ENCODE measurements around the gene TM7SF3.
"Not testable (repeated sequence)": the region's sequence is repeated elsewhere in the genome, so short reads cannot be mapped to it uniquely, and the experiment has no call there.

Gene TM7SF3

DNA sequence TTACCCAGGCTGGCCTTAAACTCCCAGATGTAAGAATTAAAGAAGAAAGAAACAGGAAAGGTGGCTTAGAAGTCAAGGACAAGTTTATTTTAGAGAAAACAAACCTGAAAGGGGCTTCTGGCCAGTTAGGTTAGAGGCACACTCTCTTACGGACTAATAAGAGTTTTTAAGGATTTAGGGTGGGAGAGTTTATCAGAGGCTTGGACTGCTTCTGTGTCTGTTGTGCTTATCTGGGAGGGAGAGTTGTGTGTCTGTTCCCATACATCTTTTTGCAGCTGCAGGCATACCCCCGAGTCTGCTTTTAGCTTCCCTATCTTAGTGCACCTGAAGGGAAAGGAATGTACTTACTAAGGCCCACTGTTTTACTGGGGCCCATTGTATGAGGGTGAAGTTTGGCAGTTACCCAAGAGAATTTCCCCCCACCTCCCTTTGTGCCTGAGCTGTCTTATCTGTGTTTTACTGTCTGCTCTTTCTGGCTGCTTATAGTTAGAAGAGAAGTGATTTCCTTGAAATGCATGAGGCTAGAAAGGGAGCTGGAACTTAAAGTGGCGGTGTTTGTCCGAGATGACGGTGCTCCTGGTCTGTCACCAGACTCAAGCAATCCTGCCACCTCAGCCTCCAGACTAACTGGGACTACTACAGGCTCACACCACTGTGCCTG lies 3.1 kb upstream of the TM7SF3 start:
- not testable (repeated sequence) for H3K36me3 ChIP-seq (ENCODE audit: control insufficient read depth in 5 of 5, insufficient read depth in 5 of 5, low read length in 5 of 5)
- H3K4me1 ChIP-seq (ENCODE audit: control insufficient read depth in 5 of 5, insufficient read depth in 5 of 5, low read length in 5 of 5) = peaks cover 0 to 31% (median 26%) of the 10 kb centered on the region in 5 donors

DNA sequence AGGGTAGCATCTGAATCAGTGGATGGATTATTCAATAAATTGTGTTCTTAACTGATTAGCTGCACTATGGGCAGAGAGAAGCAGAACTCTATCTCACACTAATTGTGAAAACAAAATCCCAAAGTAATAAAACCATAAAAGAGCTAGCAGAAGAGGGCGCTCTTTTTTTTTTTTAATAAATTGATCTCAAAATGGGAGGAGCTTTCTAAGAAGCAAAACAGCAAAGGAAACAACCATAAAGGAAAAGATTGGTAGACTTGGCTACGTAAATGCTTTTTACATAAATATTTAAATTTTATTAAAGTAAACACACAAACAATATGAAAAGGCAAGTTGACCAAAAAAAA lies 1.5 kb upstream of the TM7SF3 start:
- no peaks in the 10 kb centered on the region for H3K36me3 ChIP-seq (ENCODE audit: control insufficient read depth in 5 of 5, insufficient read depth in 5 of 5, low read length in 5 of 5)
- H3K9ac ChIP-seq (ENCODE audit: low read length in 5 of 5) = no peak overlapping the region
- no peaks in the 10 kb centered on the region for H3K9me3 ChIP-seq (ENCODE audit: control insufficient read depth in 5 of 5, low read length in 5 of 5)
- H3K4me1 ChIP-seq (ENCODE audit: control insufficient read depth in 5 of 5, insufficient read depth in 5 of 5, low read length in 5 of 5) = peaks cover 0 to 31% (median 28%) of the 10 kb centered on the region in 5 donors
- H3K4me3 ChIP-seq (ENCODE audit: low read depth in 1 of 5, low read length in 5 of 5) = no peak overlapping the region
- H3K27ac ChIP-seq (ENCODE audit: low read depth, low read length) = peak overlapping the region; percentile 95
- no peaks in the 10 kb centered on the region for H3K27me3 ChIP-seq (ENCODE audit: control insufficient read depth in 5 of 5, insufficient read depth in 4 of 5, low read length in 5 of 5)

More for the DNA sequence above, 3.1 kb upstream of the TM7SF3 start:
- H3K4me3 ChIP-seq (ENCODE audit: low read depth in 1 of 5, low read length in 5 of 5); H3K9ac ChIP-seq (ENCODE audit: low read length in 5 of 5); H3K27me3 ChIP-seq (ENCODE audit: control insufficient read depth in 5 of 5, insufficient read depth in 4 of 5, low read length in 5 of 5); H3K9me3 ChIP-seq (ENCODE audit: control insufficient read depth in 5 of 5, low read length in 5 of 5); H3K27ac ChIP-seq (ENCODE audit: low read depth, low read length): not testable (repeated sequence)

DNA sequence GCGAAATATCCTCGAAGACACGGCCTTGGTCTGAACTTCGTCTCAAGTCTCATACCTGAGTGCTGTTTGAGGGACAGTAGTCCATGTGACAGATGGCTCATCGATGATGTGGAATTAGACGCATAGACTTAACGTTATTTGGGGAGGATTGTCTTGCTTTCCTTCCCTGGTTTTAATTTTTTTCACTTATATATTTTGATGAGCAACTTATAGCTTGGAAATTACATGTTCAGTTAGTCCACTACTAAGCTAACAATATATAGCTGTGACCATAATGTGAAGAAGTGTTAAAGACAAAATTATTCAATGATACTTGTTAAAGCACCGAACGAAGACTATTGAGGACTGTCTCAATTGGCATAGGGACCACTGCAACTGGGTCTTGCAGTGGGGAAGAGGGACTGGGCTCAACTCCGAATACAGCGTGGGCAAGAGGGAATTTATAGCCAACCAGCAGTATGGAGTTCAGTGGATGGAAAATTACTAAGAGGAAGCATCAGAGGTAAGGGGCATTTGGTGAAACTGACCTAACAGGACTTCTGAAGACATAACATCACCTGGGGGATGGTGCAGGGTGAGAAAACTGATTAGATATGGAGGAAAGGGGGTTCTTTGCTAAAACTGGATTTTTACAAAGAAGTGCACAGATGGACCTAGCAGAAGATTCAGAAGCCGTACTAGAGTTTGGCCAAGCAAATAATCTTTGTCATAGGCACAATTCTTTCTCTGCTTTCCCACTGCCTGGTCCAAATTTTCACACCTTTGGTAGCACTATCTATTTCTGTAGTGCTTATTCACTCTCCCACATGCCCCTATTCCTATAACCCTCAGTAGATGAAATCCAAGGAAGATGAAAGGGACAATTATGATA lies 910 bp upstream of the TM7SF3 start:
- peak overlapping the region; percentile 79 to 95 (median 94) for H3K4me3 ChIP-seq (ENCODE audit: low read depth in 1 of 5, low read length in 5 of 5)
- H3K9me3 ChIP-seq (ENCODE audit: control insufficient read depth in 5 of 5, low read length in 5 of 5) = no peaks in the 10 kb centered on the region
- peak overlapping the region; percentile 80 to 93 (median 83) for H3K9ac ChIP-seq (ENCODE audit: low read length in 5 of 5)
- no peaks in the 10 kb centered on the region for H3K36me3 ChIP-seq (ENCODE audit: control insufficient read depth in 5 of 5, insufficient read depth in 5 of 5, low read length in 5 of 5)
- H3K4me1 ChIP-seq (ENCODE audit: control insufficient read depth in 5 of 5, insufficient read depth in 5 of 5, low read length in 5 of 5) = peaks cover 0 to 31% (median 28%) of the 10 kb centered on the region in 5 donors
- peak overlapping the region; percentile 95 for H3K27ac ChIP-seq (ENCODE audit: low read depth, low read length)
- no peaks in the 10 kb centered on the region for H3K27me3 ChIP-seq (ENCODE audit: control insufficient read depth in 5 of 5, insufficient read depth in 4 of 5, low read length in 5 of 5)

DNA sequence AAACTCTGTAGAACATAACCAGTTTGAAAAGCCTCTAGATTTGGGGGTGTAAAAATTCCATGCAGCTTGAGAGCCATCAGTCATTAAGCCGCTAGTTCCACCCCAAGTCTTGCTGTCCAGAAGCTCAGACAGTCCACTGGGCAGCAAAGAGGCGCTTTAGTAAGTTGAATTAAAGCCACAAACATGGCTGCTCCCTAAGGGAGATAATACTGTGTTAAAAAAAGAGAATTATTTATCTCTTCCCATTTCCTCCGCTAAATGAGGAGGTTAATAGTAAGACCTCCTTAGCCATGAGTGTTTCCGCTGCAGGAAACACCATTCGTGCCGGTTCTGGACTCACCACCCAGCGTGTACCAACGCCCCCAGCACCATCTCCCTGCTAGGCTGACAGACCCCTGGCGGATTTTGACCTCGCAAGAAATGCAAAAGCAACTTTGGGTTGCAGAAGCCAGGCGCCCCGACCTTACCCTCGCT lies 536 bp downstream of the TM7SF3 start:
- Histone ChIP-seq H3K36me3 (ENCODE audit: control insufficient read depth in 5 of 5, insufficient read depth in 5 of 5, low read length in 5 of 5) (peaks cover 0 to under 1% (median 0%) of the 10 kb centered on the region in 5 donors), H3K4me1 (ENCODE audit: control insufficient read depth in 5 of 5, insufficient read depth in 5 of 5, low read length in 5 of 5) (peaks cover 0 to 31% (median 28%) of the 10 kb centered on the region in 5 donors), H3K4me3 (ENCODE audit: low read depth in 1 of 5, low read length in 5 of 5) (peak overlapping the region; percentile 91 to 95 (median 94)), H3K9ac (ENCODE audit: low read length in 5 of 5) (peak overlapping the region; percentile 77 to 93 (median 81)), H3K27me3 (ENCODE audit: control insufficient read depth in 5 of 5, insufficient read depth in 4 of 5, low read length in 5 of 5) (no peaks in the 10 kb centered on the region), H3K9me3 (ENCODE audit: control insufficient read depth in 5 of 5, low read length in 5 of 5) (no peaks in the 10 kb centered on the region), H3K27ac (ENCODE audit: low read depth, low read length) (peak overlapping the region; percentile 95)

DNA sequence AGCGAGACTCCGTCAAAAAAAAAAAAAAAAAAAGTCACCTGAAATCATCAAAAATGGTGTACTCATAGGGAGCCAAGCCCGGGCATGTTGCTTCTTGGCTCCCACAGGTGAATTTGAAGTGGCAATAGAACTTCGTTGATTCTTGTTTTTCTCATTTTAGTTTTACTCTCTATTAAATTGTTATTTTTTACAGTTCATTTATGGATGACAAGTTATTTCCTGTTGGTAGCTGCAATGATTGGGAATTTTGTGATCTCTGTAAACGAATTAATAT lies 1.3 kb downstream of the TM7SF3 start:
- no peak overlapping the region for H3K27ac ChIP-seq (ENCODE audit: low read depth, low read length)
- H3K9ac ChIP-seq (ENCODE audit: low read length in 5 of 5) = peak overlapping the region in 2 of 5 donors; percentile 77 to 93
- peaks cover 0 to 2% (median 0%) of the 10 kb centered on the region in 5 donors for H3K36me3 ChIP-seq (ENCODE audit: control insufficient read depth in 5 of 5, insufficient read depth in 5 of 5, low read length in 5 of 5)
- no peak overlapping the region for H3K4me3 ChIP-seq (ENCODE audit: low read depth in 1 of 5, low read length in 5 of 5)
- H3K27me3 ChIP-seq (ENCODE audit: control insufficient read depth in 5 of 5, insufficient read depth in 4 of 5, low read length in 5 of 5) = no peaks in the 10 kb centered on the region
- no peaks in the 10 kb centered on the region for H3K9me3 ChIP-seq (ENCODE audit: control insufficient read depth in 5 of 5, low read length in 5 of 5)
- peaks cover 0 to 31% (median 28%) of the 10 kb centered on the region in 5 donors for H3K4me1 ChIP-seq (ENCODE audit: control insufficient read depth in 5 of 5, insufficient read depth in 5 of 5, low read length in 5 of 5)

DNA sequence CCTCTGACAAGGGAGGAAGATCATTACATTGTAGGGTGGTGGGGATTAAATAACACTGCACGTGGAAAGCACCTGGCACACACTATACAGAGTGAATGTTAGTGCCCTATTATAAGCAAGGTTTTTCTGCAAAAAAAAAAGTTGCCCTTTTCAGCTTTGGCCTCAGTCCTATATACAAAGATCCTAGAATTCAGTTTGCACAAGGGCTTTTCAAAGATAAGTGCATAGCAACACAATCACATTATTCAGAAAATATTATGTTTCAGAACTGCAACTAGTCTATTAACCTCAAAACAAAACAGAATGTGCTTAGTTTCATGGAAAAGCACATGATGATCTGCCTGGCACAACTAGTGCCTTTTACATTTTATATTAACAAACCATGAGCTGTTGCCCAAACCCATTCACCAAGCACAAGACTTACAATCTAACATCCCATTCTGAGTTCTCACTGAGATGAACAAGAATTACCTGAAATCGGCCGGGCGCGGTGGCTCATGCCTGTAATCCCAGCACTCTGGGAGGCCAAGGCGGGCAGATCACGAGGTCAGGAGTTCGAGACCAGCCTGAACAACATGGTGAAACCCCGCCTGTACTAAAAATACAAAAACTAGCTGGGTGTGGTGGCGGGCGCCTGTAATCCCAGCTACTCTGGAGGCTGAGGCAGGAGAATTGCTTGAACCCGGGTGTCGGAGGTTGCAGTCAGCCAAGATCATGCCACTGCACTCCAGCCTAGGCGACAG lies 1.8 kb downstream of the TM7SF3 start:
- Histone ChIP-seq H3K9me3 (ENCODE audit: control insufficient read depth in 5 of 5, low read length in 5 of 5) (no peaks in the 10 kb centered on the region), H3K4me1 (ENCODE audit: control insufficient read depth in 5 of 5, insufficient read depth in 5 of 5, low read length in 5 of 5) (peaks cover 0 to 31% (median 28%) of the 10 kb centered on the region in 5 donors), H3K27me3 (ENCODE audit: control insufficient read depth in 5 of 5, insufficient read depth in 4 of 5, low read length in 5 of 5) (no peaks in the 10 kb centered on the region), H3K4me3 (ENCODE audit: low read depth in 1 of 5, low read length in 5 of 5) (no peak overlapping the region), H3K36me3 (ENCODE audit: control insufficient read depth in 5 of 5, insufficient read depth in 5 of 5, low read length in 5 of 5) (peaks cover 0 to 2% (median 0%) of the 10 kb centered on the region in 5 donors), H3K9ac (ENCODE audit: low read length in 5 of 5) (no peak overlapping the region), H3K27ac (ENCODE audit: low read depth, low read length) (no peak overlapping the region)

DNA sequence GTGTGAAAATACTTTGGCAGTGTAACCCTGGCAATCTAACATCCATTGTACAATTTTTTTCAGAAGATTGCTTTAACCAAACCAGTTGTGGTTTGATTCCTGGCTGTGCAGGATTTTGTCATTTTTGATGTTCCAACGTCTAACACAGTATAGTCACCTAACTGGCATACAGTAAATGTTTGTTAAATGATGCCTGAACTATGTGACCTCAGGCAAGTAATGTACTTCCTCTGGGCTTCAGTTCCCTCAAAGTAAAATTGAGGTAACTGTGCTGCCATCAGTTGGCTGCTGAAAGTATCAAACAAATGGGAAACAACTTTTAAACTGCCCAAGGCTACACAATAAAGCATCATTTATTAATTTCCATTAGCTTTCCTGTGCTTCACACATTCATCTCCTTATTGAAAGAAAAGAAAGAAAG lies 4.3 kb downstream of the TM7SF3 start:
- no peak overlapping the region for H3K9ac ChIP-seq (ENCODE audit: low read length in 5 of 5)
- peaks cover 0 to 2% (median 0%) of the 10 kb centered on the region in 5 donors for H3K36me3 ChIP-seq (ENCODE audit: control insufficient read depth in 5 of 5, insufficient read depth in 5 of 5, low read length in 5 of 5)
- H3K27me3 ChIP-seq (ENCODE audit: control insufficient read depth in 5 of 5, insufficient read depth in 4 of 5, low read length in 5 of 5) = no peaks in the 10 kb centered on the region
- H3K4me3 ChIP-seq (ENCODE audit: low read depth in 1 of 5, low read length in 5 of 5) = no peak overlapping the region
- peaks cover 0 to 27% (median 23%) of the 10 kb centered on the region in 5 donors for H3K4me1 ChIP-seq (ENCODE audit: control insufficient read depth in 5 of 5, insufficient read depth in 5 of 5, low read length in 5 of 5)
- H3K27ac ChIP-seq (ENCODE audit: low read depth, low read length) = no peak overlapping the region
- no peaks in the 10 kb centered on the region for H3K9me3 ChIP-seq (ENCODE audit: control insufficient read depth in 5 of 5, low read length in 5 of 5)

DNA sequence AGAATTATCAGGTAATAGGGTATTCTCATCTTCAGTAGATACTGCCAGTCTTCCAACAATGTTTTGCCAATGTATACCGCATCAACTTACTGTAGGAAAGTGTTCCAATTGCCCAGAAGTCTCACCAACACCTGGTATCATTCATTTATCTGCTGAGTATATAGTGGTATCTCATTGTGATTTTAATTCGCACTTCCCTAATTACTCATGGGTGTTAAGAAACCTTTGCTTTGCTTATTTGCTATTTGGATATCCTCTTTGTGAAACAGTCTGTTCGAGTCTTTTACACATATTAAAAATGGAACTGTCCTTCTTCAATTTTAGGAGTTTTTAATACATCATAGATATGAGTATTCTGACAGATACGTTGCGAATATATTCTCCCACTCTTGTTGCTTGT lies 6.1 kb downstream of the TM7SF3 start:
- no peaks in the 10 kb centered on the region for H3K9me3 ChIP-seq (ENCODE audit: control insufficient read depth in 5 of 5, low read length in 5 of 5)
- H3K4me1 ChIP-seq (ENCODE audit: control insufficient read depth in 5 of 5, insufficient read depth in 5 of 5, low read length in 5 of 5) = peaks cover 0 to 16% (median 10%) of the 10 kb centered on the region in 5 donors
- no peak overlapping the region for H3K9ac ChIP-seq (ENCODE audit: low read length in 5 of 5)
- H3K27ac ChIP-seq (ENCODE audit: low read depth, low read length) = no peak overlapping the region
- H3K4me3 ChIP-seq (ENCODE audit: low read depth in 1 of 5, low read length in 5 of 5) = no peak overlapping the region
- no peaks in the 10 kb centered on the region for H3K27me3 ChIP-seq (ENCODE audit: control insufficient read depth in 5 of 5, insufficient read depth in 4 of 5, low read length in 5 of 5)
- H3K36me3 ChIP-seq (ENCODE audit: control insufficient read depth in 5 of 5, insufficient read depth in 5 of 5, low read length in 5 of 5) = peaks cover 0 to 2% (median 0%) of the 10 kb centered on the region in 5 donors

DNA sequence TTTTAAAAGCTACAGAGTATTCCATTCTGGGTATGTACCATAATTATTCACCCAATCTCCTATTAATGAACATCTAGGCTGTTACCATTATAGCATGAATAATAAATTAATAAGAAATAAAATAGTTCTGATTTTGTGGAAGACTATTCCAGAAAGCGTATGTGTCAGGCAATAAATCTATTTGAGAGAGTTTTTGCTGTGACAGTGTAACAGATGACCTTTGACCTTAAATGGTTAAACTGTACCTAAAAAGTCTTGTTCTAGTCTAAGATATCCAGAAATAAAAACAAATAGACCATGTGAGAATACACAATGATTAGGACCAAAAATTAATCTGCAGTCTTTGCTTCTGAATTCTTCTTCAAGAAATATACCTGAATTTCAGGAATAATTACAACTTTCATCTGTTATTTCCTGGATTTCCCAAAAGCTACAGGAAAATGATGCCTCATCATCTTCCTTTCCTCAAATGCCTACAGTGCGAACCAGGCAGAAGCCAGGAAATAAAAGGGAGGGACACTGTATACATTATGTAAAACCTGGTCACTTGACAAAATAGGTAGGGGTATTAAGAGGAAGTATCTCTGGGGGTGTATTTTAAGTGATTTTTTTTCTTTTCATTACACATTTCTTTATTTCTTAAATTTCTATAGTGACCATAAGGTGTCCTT lies 7.3 kb downstream of the TM7SF3 start:
- no peaks in the 10 kb centered on the region for H3K9me3 ChIP-seq (ENCODE audit: control insufficient read depth in 5 of 5, low read length in 5 of 5)
- H3K36me3 ChIP-seq (ENCODE audit: control insufficient read depth in 5 of 5, insufficient read depth in 5 of 5, low read length in 5 of 5) = peaks cover 0 to 2% (median 0%) of the 10 kb centered on the region in 5 donors
- no peak overlapping the region for H3K9ac ChIP-seq (ENCODE audit: low read length in 5 of 5)
- H3K27me3 ChIP-seq (ENCODE audit: control insufficient read depth in 5 of 5, insufficient read depth in 4 of 5, low read length in 5 of 5) = no peaks in the 10 kb centered on the region
- no peak overlapping the region for H3K4me3 ChIP-seq (ENCODE audit: low read depth in 1 of 5, low read length in 5 of 5)
- H3K4me1 ChIP-seq (ENCODE audit: control insufficient read depth in 5 of 5, insufficient read depth in 5 of 5, low read length in 5 of 5) = peaks cover 0 to 7% (median under 1%) of the 10 kb centered on the region in 5 donors
- H3K27ac ChIP-seq (ENCODE audit: low read depth, low read length) = no peak overlapping the region
